ENCODE measurements around the gene KARS1. TPM values are rescaled to one million over a fixed set of nuclear protein-coding genes. Genes with fewer than 3 reads are reported as not detected.

The KARS1 gene
- total and polyA plus RNA-seq, 9 donors = 55.6 to 189 (median 92.8) TPM

- Histone ChIP-seq H3K27me3 (no peaks in the 10 kb centered on the region), H3K9me3 (no peaks in the 10 kb centered on the region), H3K4me3 (no peak overlapping the region), H3K36me3 (no peaks in the 10 kb centered on the region), H3K4me1 (ENCODE audit: insufficient read depth) (no peaks in the 10 kb centered on the region), H3K27ac (no peak overlapping the region)
- WGBS, 3 donors = 84 to 86% (median 85%) methylated on average over 7 of the region's 7 CpGs
- TF ChIP-seq POLR2A (IDR thresholded peaks at IDR 0.05) (no peak), EP300 (IDR thresholded peaks at IDR 0.05) (no peak), CTCF (IDR thresholded peaks at IDR 0.05) (no peak)
- intact Hi-C loops (cut with DNase I) = no loop called here
- DNase-seq = no peak
Observed at GRCh38 chr16:75579281-75579834, 68.1 kb downstream of the KARS1 start.

- no peak for DNase-seq
- intact Hi-C loops (cut with DNase I) = no loop called here
- WGBS, 3 donors = 88 to 96% (median 90%) methylated on average over 2 of the region's 2 CpGs
Observed at GRCh38 chr16:75578725-75579124, 68.7 kb downstream of the KARS1 start.

GRCh38 chr16:75578212-75578611 is 69.3 kb downstream of the KARS1 start:
- TF ChIP-seq EP300 (IDR thresholded peaks at IDR 0.05) (no peak), CTCF (IDR thresholded peaks at IDR 0.05) (no peak), POLR2A (IDR thresholded peaks at IDR 0.05) (no peak)
- no peaks in the 10 kb centered on the region for H3K4me1 ChIP-seq (ENCODE audit: insufficient read depth)
- DNase-seq = no peak
- H3K27me3 ChIP-seq = no peaks in the 10 kb centered on the region
- no peaks in the 10 kb centered on the region for H3K9me3 ChIP-seq
- no peak overlapping the region for H3K4me3 ChIP-seq
- intact Hi-C loops (cut with DNase I) = no loop called here
- 90 to 96% (median 96%) methylated on average over 7 of the region's 7 CpGs for WGBS, 3 donors
- no peak overlapping the region for H3K27ac ChIP-seq
- H3K36me3 ChIP-seq = no peaks in the 10 kb centered on the region

More at GRCh38 chr16:75578725-75579124, 68.7 kb downstream of the KARS1 start:
- H3K27ac ChIP-seq = no peak overlapping the region
- TF ChIP-seq EP300 (IDR thresholded peaks at IDR 0.05) = no peak
- no peak for TF ChIP-seq CTCF (IDR thresholded peaks at IDR 0.05)
- no peak for TF ChIP-seq POLR2A (IDR thresholded peaks at IDR 0.05)
- no peaks in the 10 kb centered on the region for H3K4me1 ChIP-seq (ENCODE audit: insufficient read depth)
- H3K27me3 ChIP-seq = no peaks in the 10 kb centered on the region
- no peaks in the 10 kb centered on the region for H3K9me3 ChIP-seq
- no peak overlapping the region for H3K4me3 ChIP-seq
- no peaks in the 10 kb centered on the region for H3K36me3 ChIP-seq

Other genes with a start within 250 kb of the KARS1 start
- gene CFDP1, start 214.2 kb downstream of the KARS1 start, total RNA-seq = 10 to 100 TPM; 67.0 to 75.4 (median 70.2) TPM
- gene CFDP1, start 214.2 kb downstream of the KARS1 start, polyA plus RNA-seq = 100 to 1,000 TPM; 106 to 173 TPM
- gene TMEM170A, start 183.0 kb downstream of the KARS1 start, total RNA-seq = 10 to 100 TPM; 20.7 to 29.0 (median 24.2) TPM
- 10 to 100 TPM in 1 of 2 donors, 1 to 10 TPM in 1; 8.6 to 14.8 TPM for gene TMEM170A, start 183.0 kb downstream of the KARS1 start, polyA plus RNA-seq
- 1 to 10 TPM in 2 of 7 donors, under 1 TPM in 5; 0.05 to 1.4 (median 0.50) TPM for gene CHST6, start 152.2 kb downstream of the KARS1 start, total RNA-seq
- under 1 TPM; 0.04 to 0.83 TPM for gene CHST6, start 152.2 kb downstream of the KARS1 start, polyA plus RNA-seq
- gene CHST5, start 111.6 kb downstream of the KARS1 start, total RNA-seq = under 1 TPM; 0.24 to 1.00 (median 0.63) TPM
- under 1 TPM in 1 of 2 donors, not detected in 1; 0.08 TPM for gene CHST5, start 111.6 kb downstream of the KARS1 start, polyA plus RNA-seq
- 10 to 100 TPM in 6 of 7 donors, 1 to 10 TPM in 1; 9.8 to 36.9 (median 14.8) TPM for gene TMEM231, start 91.4 kb downstream of the KARS1 start, total RNA-seq
- gene TMEM231, start 91.4 kb downstream of the KARS1 start, polyA plus RNA-seq = 10 to 100 TPM in 1 of 2 donors, 1 to 10 TPM in 1; 9.2 to 16.3 TPM
- 100 to 1,000 TPM in 4 of 7 donors, 10 to 100 TPM in 3; 77.9 to 114 (median 108) TPM for gene GABARAPL2, start 81.3 kb downstream of the KARS1 start, total RNA-seq
- 100 to 1,000 TPM; 161 to 195 TPM for gene GABARAPL2, start 81.3 kb downstream of the KARS1 start, polyA plus RNA-seq
- gene ADAT1, start 24.4 kb downstream of the KARS1 start, total RNA-seq = 10 to 100 TPM; 25.3 to 45.8 (median 27.7) TPM
- 10 to 100 TPM in 1 of 2 donors, 1 to 10 TPM in 1; 9.5 to 59.8 TPM for gene ADAT1, start 24.4 kb downstream of the KARS1 start, polyA plus RNA-seq
- 100 to 1,000 TPM in 1 of 7 donors, 10 to 100 TPM in 6; 66.6 to 112 (median 83.7) TPM for gene TERF2IP, start 108 bp upstream of the KARS1 start, total RNA-seq
- 100 to 1,000 TPM in 1 of 2 donors, 10 to 100 TPM in 1; 77.8 to 122 TPM for gene TERF2IP, start 108 bp upstream of the KARS1 start, polyA plus RNA-seq
- gene CPHXL2, start 29.3 kb upstream of the KARS1 start, total RNA-seq = not detected
- not detected for gene CPHXL2, start 29.3 kb upstream of the KARS1 start, polyA plus RNA-seq
- gene DUXB, start 53.8 kb upstream of the KARS1 start, total RNA-seq = not detected
- gene DUXB, start 53.8 kb upstream of the KARS1 start, polyA plus RNA-seq = under 1 TPM in 1 of 2 donors, not detected in 1; 0.07 TPM
- gene CPHXL, start 78.8 kb upstream of the KARS1 start, total RNA-seq = not detected
- not detected for gene CPHXL, start 78.8 kb upstream of the KARS1 start, polyA plus RNA-seq

All from ovary (tissue), 9 donors.